MM.1S (cell line): ENCODE data around the gene PAX6.
A peak's percentile ranks its signal among the peaks of the same experiment; 100 is the strongest.

Source experiments
- DNase-seq: peaks from one replicate; pipeline ENCODE4 v3.0.0-alpha.2; 2015
- H2AFZ ChIP-seq: fragments of 300-600 bp; sonication (generic); 2 replicates; pipeline ENCODE4 v1.6.0; 2016; ENCODE audit warnings: antibody characterized with exemption, low read length
- H3F3A ChIP-seq: fragments of 300-600 bp; sonication (generic); 2 replicates; pipeline ENCODE4 v1.6.1; 2016; ENCODE audit warnings: mild to moderate bottlenecking, antibody characterized with exemption, low read length, moderate library complexity, mixed read lengths; ENCODE audit not compliant: insufficient read depth
- H3K27ac ChIP-seq: fragments of 300-600 bp; sonication (generic); 2 replicates; pipeline ENCODE4 v1.5.1; 2016; ENCODE audit warnings: mild to moderate bottlenecking, low read length
- H3K27me3 ChIP-seq: fragments of 300-600 bp; sonication (generic); replicated peaks from 2 replicates; pipeline ENCODE4 v1.6.0; 2016; ENCODE audit warnings: low read length; ENCODE audit not compliant: insufficient read depth
- H3K36me3 ChIP-seq: fragments of 300-600 bp; sonication (generic); replicated peaks from 2 replicates; pipeline ENCODE4 v1.6.1; 2016; ENCODE audit warnings: mild to moderate bottlenecking, low read length, mixed read lengths; ENCODE audit not compliant: insufficient read depth
- H3K4me1 ChIP-seq: fragments of 300-600 bp; sonication (generic); 2 replicates; pipeline ENCODE4 v1.6.1; 2016; ENCODE audit warnings: low read length, mixed read lengths
- H3K4me2 ChIP-seq: fragments of 300-600 bp; sonication (generic); 2 replicates; pipeline ENCODE4 v1.6.0; 2016; ENCODE audit warnings: low read depth, low read length
- H3K4me3 ChIP-seq: fragments of 300-600 bp; sonication (generic); 2 replicates; pipeline ENCODE4 v1.5.1; 2016; ENCODE audit warnings: low read length, mixed read lengths
- H3K79me2 ChIP-seq: fragments of 300-600 bp; sonication (generic); 2 replicates; pipeline ENCODE4 v1.6.1; 2016; ENCODE audit warnings: mixed run types, low read length, mixed read lengths
- H3K9ac ChIP-seq: fragments of 300-600 bp; sonication (generic); 2 replicates; pipeline ENCODE4 v1.6.1; 2016; ENCODE audit warnings: low read length, mixed read lengths
- H3K9me2 ChIP-seq: fragments of 300-600 bp; sonication (generic); replicated peaks from 2 replicates; pipeline ENCODE4 v1.6.1; 2016; ENCODE audit warnings: mild to moderate bottlenecking, low read length, mixed read lengths; ENCODE audit not compliant: insufficient read depth
- H3K9me3 ChIP-seq: fragments of 300-600 bp; sonication (generic); replicated peaks from 2 replicates; pipeline ENCODE4 v1.6.1; 2016; ENCODE audit warnings: mild to moderate bottlenecking, low read length, mixed read lengths; ENCODE audit not compliant: insufficient read depth
- H4K20me1 ChIP-seq: fragments of 300-600 bp; sonication (generic); 2 replicates; pipeline ENCODE4 v1.6.1; 2016; ENCODE audit warnings: mild to moderate bottlenecking, low read length, moderate library complexity, mixed read lengths; ENCODE audit not compliant: insufficient read depth
- EZH2 ChIP-seq: fragments of 300-600 bp; sonication (generic); optimal IDR thresholded peaks from 2 replicates; pipeline ENCODE3; 2017; ENCODE audit warnings: low read depth, mild to moderate bottlenecking, antibody characterized with exemption, low read length, mixed read lengths
- EZH2phosphoT487 ChIP-seq: fragments of 300-600 bp; sonication (generic); IDR thresholded peaks from 2 replicates; pipeline ENCODE4 v1.6.1; 2018; ENCODE audit warnings: antibody characterized with exemption, low read length
- TF ChIP-seq, protein P1 (sequence below): fragments of 300-600 bp; sonication (generic); IDR thresholded peaks from 2 replicates; pipeline ENCODE4 v1.5.1; 2016; ENCODE audit warnings: antibody characterized with exemption, low read length, mixed read lengths

PAX6 gene

DNA sequence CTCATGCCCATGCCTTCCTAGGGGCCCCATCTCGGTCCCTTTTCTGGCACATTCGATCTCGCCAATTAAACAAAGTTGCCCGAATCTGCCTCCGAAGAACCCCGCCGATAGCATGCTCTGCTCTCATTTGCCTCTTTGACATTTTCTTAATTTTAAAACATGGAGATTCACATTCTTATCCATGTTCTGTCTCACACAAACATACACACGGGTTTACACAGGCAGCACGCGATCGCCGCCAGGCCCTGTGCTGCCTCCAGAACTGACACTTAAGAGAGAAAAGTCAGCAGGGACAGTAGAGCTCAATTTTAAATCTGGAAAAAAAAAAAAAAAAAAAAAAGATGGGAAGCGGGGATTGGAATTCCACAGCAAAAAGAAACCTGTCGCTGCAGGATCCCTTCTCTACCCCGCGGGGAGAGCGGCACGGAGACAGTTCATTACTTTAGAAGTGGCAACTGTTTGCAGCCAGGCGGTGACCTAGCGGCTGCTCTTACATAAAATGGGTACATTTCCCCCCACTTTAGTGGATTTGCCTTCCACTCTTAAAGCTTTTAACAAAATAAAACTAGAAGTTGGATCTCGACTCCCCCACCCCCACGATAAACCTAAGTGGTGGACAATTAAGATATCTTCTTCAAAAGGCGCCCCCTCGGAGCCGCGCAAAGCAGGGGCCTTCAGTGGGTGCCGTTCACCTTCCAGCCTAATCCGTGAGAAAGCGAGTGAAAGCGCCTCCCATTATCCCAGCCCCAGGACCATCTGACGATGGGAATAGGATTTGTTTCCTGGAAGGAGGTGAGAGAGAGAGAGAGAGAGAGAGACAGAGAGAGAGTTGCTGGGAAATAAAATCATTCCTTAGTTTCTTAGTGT, 13.7 kb downstream of the PAX6 start:
- H3F3A ChIP-seq, result no peaks in the 10 kb centered on the region
- no peaks in the 10 kb centered on the region for H3K27me3 ChIP-seq
- no peaks in the 10 kb centered on the region for H3K9me2 ChIP-seq
- no peak overlapping the region for H3K4me2 ChIP-seq
- H3K79me2 ChIP-seq, result no peaks in the 10 kb centered on the region
- H3K4me1 ChIP-seq, result no peaks in the 10 kb centered on the region
- H3K36me3 ChIP-seq, result no peaks in the 10 kb centered on the region
- no peak overlapping the region for H3K4me3 ChIP-seq
- DNase-seq, result peak; percentile 1
- no peaks in the 10 kb centered on the region for H3K9me3 ChIP-seq
- no peak overlapping the region for H3K27ac ChIP-seq
- no peak overlapping the region for H2AFZ ChIP-seq
- no peak overlapping the region for H3K9ac ChIP-seq
- TF ChIP-seq EZH2 (no peak), EZH2phosphoT487 (no peak)
- TF ChIP-seq, protein P1, sequence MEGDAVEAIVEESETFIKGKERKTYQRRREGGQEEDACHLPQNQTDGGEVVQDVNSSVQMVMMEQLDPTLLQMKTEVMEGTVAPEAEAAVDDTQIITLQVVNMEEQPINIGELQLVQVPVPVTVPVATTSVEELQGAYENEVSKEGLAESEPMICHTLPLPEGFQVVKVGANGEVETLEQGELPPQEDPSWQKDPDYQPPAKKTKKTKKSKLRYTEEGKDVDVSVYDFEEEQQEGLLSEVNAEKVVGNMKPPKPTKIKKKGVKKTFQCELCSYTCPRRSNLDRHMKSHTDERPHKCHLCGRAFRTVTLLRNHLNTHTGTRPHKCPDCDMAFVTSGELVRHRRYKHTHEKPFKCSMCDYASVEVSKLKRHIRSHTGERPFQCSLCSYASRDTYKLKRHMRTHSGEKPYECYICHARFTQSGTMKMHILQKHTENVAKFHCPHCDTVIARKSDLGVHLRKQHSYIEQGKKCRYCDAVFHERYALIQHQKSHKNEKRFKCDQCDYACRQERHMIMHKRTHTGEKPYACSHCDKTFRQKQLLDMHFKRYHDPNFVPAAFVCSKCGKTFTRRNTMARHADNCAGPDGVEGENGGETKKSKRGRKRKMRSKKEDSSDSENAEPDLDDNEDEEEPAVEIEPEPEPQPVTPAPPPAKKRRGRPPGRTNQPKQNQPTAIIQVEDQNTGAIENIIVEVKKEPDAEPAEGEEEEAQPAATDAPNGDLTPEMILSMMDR, result no peak
- no peaks in the 10 kb centered on the region for H4K20me1 ChIP-seq

GRCh38 chr11:31796499-31797189, 14.5 kb downstream of the PAX6 start:
- H3K27me3 ChIP-seq, result no peaks in the 10 kb centered on the region
- TF ChIP-seq EZH2phosphoT487, result no peak
- TF ChIP-seq, protein P1, result no peak
- no peak for TF ChIP-seq EZH2
- H3F3A ChIP-seq, result no peaks in the 10 kb centered on the region
- no peak overlapping the region for H2AFZ ChIP-seq
- no peaks in the 10 kb centered on the region for H4K20me1 ChIP-seq
- H3K4me3 ChIP-seq, result no peak overlapping the region
- no peak overlapping the region for H3K9ac ChIP-seq
- H3K9me3 ChIP-seq, result no peaks in the 10 kb centered on the region
- no peaks in the 10 kb centered on the region for H3K4me1 ChIP-seq
- no peak for DNase-seq
- H3K4me2 ChIP-seq, result no peak overlapping the region
- H3K27ac ChIP-seq, result no peak overlapping the region
- H3K79me2 ChIP-seq, result no peaks in the 10 kb centered on the region
- no peaks in the 10 kb centered on the region for H3K9me2 ChIP-seq
- H3K36me3 ChIP-seq, result no peaks in the 10 kb centered on the region

- DNase-seq, result no peak
- no peaks in the 10 kb centered on the region for H3K27me3 ChIP-seq
- TF ChIP-seq EZH2phosphoT487 (no peak), EZH2 (no peak)
- TF ChIP-seq, protein P1, result no peak
Observed at GRCh38 chr11:31795706-31796498, 15.2 kb downstream of the PAX6 start.

More at GRCh38 chr11:31795706-31796498, 15.2 kb downstream of the PAX6 start:
- Histone ChIP-seq H2AFZ (no peak overlapping the region), H3K79me2 (no peaks in the 10 kb centered on the region), H3K9ac (no peak overlapping the region), H3K4me3 (no peak overlapping the region), H3K27ac (no peak overlapping the region), H3K9me2 (no peaks in the 10 kb centered on the region), H3K4me1 (no peaks in the 10 kb centered on the region), H3K4me2 (no peak overlapping the region), H4K20me1 (no peaks in the 10 kb centered on the region), H3F3A (no peaks in the 10 kb centered on the region), H3K36me3 (no peaks in the 10 kb centered on the region), H3K9me3 (no peaks in the 10 kb centered on the region)
